Left ventricle myocardium inferior (tissue), 1 donor: ENCODE data around the gene HSD17B8. TPM values are rescaled to one million over a fixed set of nuclear protein-coding genes. Genes with fewer than 3 reads are reported as not detected.

Experiments
- DNase-seq: peaks from one replicate; pipeline ENCODE4 v3.0.0-alpha.2; 2020
- H3K27ac ChIP-seq: fragments of 200-600 bp; replicated peaks from 2 replicates; pipeline ENCODE4 v1.8.0; 2021
- H3K27me3 ChIP-seq: fragments of 200-600 bp; 2 replicates; pipeline ENCODE4 v1.8.0; 2021; ENCODE audit warnings: low read depth
- H3K36me3 ChIP-seq: fragments of 200-600 bp; 2 replicates; pipeline ENCODE4 v1.8.0; 2021
- H3K4me1 ChIP-seq: fragments of 200-600 bp; 2 replicates; pipeline ENCODE4 v1.8.0; 2021
- H3K4me3 ChIP-seq: fragments of 200-600 bp; 2 replicates; pipeline ENCODE4 v1.8.0; 2021; ENCODE audit warnings: mild to moderate bottlenecking, moderate library complexity
- H3K9me3 ChIP-seq: fragments of 200-600 bp; replicated peaks from 2 replicates; pipeline ENCODE4 v1.8.0; 2021
- intact Hi-C: fragments of 100-400 bp; cut with micrococcal nuclease; formaldehyde crosslinking; loops from one replicate; pipeline ENCODE4 v1.11.0; 2022
- total RNA-seq: library from RNA; stranded (reverse); fragmentation: NEBNext Ultra II Directional; extraction: Animal tissue kit (Norgen Biotek cat#: 25700); gene quantifications from one replicate; pipeline ENCODE4 v1.2.1, GENCODE V29; 2021
- TF ChIP-seq, protein P1 (sequence below): fragments of 200-600 bp; IDR thresholded peaks from 2 replicates; pipeline ENCODE4 v1.8.0; 2021; ENCODE audit warnings: antibody characterized with exemption, mild to moderate bottlenecking, borderline replicate concordance
- donor health status: DM: no; HTN: yes; CAD: no; lungs with severe emphysema.

The HSD17B8 gene
- total RNA-seq, 1 donor from 2014 or later: 18.2 TPM

DNA sequence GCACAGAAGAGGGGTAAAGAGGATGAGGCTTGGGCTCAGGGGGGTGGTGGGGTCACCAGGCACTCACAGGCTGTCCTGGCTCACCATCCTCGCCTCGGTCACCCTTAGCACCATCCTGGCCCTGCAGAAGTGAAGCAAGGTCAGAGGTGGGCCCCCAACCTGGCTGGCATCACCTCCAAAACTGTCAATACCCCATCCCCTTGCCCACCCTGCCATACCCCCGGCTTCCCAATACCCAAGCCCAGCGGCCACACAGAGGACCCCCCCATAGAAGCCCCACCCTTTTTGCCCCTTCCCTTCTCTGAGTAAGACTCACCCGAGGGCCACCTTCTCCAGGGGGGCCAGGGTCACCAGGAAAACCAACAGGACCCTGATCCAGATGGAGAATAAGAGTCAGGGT is 35.8 kb upstream of the HSD17B8 start:
- no peak for DNase-seq
- TF ChIP-seq, protein P1, sequence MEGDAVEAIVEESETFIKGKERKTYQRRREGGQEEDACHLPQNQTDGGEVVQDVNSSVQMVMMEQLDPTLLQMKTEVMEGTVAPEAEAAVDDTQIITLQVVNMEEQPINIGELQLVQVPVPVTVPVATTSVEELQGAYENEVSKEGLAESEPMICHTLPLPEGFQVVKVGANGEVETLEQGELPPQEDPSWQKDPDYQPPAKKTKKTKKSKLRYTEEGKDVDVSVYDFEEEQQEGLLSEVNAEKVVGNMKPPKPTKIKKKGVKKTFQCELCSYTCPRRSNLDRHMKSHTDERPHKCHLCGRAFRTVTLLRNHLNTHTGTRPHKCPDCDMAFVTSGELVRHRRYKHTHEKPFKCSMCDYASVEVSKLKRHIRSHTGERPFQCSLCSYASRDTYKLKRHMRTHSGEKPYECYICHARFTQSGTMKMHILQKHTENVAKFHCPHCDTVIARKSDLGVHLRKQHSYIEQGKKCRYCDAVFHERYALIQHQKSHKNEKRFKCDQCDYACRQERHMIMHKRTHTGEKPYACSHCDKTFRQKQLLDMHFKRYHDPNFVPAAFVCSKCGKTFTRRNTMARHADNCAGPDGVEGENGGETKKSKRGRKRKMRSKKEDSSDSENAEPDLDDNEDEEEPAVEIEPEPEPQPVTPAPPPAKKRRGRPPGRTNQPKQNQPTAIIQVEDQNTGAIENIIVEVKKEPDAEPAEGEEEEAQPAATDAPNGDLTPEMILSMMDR: no peak
- Histone ChIP-seq H3K4me3 (no peak overlapping the region), H3K27me3 (no peaks in the 10 kb centered on the region), H3K4me1 (no peaks in the 10 kb centered on the region), H3K36me3 (no peaks in the 10 kb centered on the region), H3K27ac (no peak overlapping the region), H3K9me3 (no peaks in the 10 kb centered on the region)
- intact Hi-C loops: no loop called here

DNA sequence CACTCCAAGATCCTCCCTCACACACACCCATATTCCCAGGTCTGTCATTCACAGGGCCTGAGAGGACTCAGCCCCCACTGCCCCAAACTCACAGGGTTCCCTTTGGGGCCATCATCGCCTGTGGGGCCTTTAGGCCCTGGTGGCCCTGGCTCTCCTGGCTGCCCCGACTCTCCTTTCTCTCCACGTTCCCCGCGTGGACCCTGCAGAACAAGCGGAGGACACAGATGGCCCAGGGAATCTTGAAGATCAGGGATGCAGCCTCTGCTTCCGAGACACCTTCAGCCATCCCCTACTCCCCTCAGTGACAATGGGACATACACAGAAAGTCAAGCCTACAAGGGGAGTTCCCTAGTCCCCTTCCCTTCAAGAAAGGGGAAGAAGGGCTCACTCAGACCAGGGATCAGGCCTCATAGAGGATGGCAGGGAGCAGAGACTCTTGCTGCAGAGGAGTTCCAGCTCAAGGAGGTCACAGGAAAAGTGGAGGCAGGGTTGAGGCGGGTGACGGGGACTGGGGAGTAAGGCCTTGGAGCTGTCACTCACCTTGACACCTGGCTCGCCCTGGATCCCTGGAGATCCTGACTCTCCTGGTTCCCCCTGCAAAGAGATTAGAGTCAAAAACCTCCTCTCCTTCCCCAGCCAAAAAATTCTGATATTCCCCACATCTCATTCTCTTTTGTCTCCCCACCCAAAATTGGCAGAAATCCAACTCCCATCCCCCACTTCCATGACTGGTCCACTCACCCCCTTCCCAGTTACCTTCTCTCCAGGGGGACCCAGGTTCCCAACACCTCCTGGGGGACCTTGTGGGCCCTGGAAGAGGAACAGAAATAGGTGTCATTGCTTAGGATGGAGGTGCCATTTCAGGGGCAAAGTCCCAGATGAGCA is 34.9 kb upstream of the HSD17B8 start:
- no peaks in the 10 kb centered on the region for H3K9me3 ChIP-seq
- no peak overlapping the region for H3K4me3 ChIP-seq
- no peak overlapping the region for H3K27ac ChIP-seq
- H3K27me3 ChIP-seq: no peaks in the 10 kb centered on the region
- H3K4me1 ChIP-seq: no peaks in the 10 kb centered on the region
- TF ChIP-seq, protein P1: no peak
- DNase-seq: no peak
- no peaks in the 10 kb centered on the region for H3K36me3 ChIP-seq
- intact Hi-C loops: no loop called here

DNA sequence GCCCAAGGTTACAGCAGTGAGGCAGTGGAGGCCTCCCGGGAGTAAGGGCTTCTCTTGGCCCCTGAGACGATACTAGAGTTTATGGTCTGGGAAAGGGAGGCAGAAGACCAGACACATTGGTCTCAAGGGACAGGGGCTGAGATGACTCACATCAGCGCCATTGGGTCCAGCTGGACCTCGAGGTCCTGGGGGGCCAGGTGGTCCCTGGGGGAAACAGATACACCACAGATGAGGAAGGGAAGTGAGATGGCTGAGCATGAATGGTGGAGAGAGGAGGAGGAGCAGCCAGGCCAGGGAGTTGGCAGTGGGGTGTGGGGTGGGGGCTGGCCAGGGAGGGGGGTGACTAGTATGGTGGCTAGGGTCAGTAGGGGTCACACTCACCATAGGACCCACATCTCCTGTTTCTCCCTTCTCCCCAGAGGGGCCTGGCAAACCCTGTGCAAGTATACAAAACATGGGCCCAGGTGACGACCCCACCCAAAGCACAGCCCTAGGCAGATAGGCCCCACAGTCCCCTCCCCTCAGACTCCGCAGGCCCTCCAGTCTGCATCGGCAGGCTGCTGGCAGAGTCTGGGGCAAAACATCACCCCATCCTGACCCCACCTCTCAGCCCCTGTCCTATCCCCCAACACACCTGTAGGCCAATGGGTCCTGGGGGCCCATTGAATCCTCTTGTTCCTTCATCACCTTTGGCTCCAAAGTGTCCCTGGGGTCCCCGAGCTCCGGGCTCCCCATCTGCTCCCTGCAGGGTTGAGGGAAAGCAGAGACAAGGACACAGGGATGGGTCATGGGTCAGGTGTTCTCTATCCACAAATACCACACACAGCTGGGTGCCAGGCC is 34.1 kb upstream of the HSD17B8 start:
- Histone ChIP-seq H3K36me3 (no peaks in the 10 kb centered on the region), H3K4me3 (no peak overlapping the region), H3K27me3 (no peaks in the 10 kb centered on the region), H3K9me3 (no peaks in the 10 kb centered on the region), H3K4me1 (no peaks in the 10 kb centered on the region), H3K27ac (no peak overlapping the region)
- DNase-seq: no peak
- intact Hi-C loops: no loop called here
- TF ChIP-seq, protein P1: no peak

DNA sequence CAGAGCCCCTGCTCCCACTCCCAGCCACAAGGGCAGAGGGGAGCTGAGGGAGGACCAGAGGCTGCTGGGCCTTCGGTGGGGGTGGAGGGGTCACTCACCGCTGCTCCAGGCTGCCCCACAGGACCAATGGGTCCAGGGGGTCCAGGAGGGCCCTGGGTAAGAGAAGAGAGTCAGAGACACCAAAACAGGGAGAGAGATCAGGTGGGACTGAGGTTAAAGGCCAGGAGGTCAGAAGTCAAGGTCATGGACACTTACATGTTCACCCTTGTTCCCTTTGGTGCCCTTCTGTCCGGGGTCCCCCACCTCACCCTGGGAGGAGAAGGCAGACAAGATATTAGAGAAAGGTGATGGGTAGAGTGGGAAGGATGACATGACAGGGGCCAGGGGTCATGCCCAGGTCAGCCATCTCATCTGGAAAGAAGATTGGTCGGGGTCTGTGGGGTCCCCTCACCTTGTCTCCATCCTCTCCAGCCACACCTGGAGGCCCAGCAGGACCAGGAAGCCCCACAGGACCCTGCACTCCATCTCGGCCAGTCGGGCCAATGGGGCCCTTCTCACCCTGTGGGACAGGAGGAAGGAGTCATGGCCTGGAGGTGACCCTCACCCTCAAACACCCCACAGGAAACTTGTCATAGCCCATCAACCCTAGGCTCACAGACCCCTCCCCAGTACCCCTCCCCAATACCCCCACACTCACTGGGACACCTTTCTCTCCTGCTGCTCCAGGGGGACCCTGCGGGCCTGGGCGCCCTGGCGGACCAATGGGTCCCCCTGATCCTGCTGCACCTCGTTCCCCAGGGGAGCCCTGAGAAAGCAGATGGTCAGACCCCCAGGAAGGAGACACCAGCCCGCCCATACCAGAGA is 33.2 kb upstream of the HSD17B8 start:
- Histone ChIP-seq H3K27me3 (no peaks in the 10 kb centered on the region), H3K4me3 (no peak overlapping the region), H3K9me3 (no peaks in the 10 kb centered on the region), H3K27ac (no peak overlapping the region), H3K36me3 (no peaks in the 10 kb centered on the region), H3K4me1 (no peaks in the 10 kb centered on the region)
- no peak for DNase-seq
- intact Hi-C loops: no loop called here
- TF ChIP-seq, protein P1: no peak
